Stimulated activated CD4-positive, alpha-beta T cell treated with anti-CD3 and anti-CD28 coated beads, Interleukin-1b, Interleukin-23, amount 100 ng/mL, for 1 hour (primary cell): ENCODE results near the gene ZNF431.
"Not testable (repeated sequence)": the region's sequence is repeated elsewhere in the genome, so short reads cannot be mapped to it uniquely, and the experiment has no call there.

Experiments used
- DNase-seq, 2 donors: peaks; one replicate each; pipeline ENCODE4 v3.0.0-alpha.2; 2020; ENCODE audit warnings: low read depth in 2 of 2

The ZNF431 gene

GRCh38 chr19:21141787-21142464 is at the start of gene ZNF431:
Gene ZNF431 (plus strand): TSS chr19:21142040. CDS start chr19:21142184, 144 bp downstream.
- DNase-seq: peak; percentile 66

DNA sequence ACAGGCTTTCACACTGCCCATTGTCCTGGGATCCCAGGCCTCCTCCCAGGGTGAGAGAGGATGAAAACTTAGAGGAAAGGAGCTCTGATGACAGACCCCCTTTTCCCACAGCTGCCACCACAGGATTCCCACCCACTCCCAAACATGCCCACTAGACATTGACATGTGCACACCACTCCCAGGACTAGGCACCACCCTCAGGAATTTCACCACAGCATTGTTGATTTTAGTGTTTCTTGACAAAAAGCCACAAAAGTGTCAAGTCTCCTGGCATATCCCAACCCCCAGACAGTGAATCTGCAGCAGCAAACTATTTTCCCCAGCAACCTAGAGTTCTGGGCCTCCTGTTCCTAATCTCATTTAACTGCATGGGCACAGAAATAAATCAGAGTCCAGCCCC is 49.7 kb upstream of the ZNF431 start:
- DNase-seq: no peak

DNA sequence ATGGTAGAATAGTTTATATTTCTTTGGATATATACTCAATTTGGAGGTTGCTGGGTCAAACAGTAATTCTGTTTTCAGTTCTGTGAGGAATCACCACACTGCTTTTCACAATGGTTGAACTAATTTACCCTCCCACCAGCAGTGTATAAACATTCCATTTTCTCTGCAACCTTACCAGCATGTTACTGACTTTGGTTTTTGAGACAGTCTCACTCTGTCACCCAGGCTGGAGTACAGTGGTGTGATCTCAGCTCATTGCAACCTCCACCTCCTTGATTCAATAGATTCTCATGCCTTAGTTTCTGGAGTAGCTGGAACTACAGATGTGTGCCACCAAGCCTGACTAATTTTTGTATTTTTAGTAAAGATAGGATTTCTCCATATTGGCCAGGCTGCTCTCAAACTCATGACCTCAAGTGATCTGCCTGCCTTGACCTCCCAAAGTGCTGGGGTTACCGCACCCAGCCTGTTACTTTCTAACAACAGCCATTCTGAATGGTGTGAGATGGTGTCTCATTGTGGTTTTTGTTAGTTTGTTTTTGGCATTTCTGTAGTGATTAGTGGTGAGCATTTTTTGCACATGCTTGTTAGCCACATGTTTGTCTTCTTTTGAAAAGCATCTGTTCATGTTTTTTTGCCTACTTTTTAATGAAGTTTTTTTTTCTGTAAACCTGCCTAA is 47.4 kb upstream of the ZNF431 start:
- DNase-seq: no peak

DNA sequence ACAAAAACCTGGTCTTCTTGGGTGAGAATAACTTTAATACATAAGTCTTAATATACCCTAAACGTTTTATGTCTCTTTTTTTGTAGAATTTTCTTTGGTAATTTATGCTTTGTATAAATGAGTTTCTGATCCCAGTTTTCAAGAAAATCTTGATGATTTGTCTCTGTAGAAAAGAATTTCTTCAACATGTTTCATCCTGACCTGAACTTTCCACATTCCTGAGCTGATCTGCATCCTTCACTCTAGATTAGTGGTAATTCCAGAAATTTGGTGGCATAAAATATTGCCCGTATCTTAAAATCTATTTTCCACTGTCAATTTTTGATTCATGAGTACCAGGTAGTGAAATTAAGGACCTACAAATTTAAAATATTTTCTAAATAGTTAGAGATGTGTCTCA is 43.5 kb upstream of the ZNF431 start:
- no peak for DNase-seq

DNA sequence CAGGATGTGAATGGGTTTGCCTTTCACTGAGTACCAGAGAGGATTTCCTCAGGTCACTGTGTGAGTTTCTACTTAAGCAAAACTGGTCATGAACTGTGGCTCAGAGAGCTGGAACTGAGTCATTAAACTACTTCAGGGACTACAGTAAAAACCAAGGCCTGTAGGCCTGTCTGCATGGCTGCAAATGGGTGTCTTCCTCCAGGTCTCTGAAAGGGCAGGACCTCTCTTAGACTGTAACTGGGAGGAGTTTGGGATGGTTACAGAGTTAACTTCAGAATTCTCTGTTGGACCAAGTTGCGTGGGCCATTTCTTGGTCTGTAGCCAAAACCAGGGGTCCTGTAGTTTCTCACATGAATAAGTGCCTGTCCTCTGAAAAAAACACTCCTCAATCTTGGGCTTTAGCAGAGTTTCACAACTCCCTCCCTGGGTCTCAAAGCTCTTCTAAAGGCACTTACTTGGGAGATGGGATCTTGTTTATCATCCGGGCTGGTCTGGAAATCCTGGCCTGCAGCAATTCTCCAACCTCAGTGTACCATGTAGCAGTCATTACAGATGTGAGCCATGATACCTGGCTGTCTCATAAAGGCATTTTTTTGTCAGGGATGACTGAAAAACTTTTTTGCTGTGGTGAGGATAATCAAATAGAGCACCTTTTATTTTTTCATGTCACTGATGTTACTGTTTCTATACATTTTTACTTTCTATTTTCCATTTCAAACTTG is 40.2 kb upstream of the ZNF431 start:
- no peak for DNase-seq

DNA sequence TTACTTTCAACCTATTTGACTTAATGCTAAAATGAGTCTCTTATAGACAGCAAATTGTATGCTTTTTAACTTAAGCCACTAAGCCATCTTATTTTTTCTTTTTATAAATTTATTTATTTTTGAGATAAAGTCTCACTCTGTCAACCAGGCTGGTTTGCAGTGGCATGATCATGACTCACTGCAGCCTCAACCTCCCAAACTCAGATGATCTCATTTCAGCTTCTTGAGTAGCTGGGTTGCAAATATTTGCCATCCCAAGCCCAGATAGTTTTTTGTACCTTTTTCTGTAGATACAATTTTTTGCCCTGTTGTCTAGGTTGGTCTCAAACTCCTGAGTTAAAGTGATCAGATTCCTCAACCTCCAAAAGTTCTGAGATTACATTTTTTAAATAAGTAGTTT is 32.7 kb upstream of the ZNF431 start:
- no peak for DNase-seq

DNA sequence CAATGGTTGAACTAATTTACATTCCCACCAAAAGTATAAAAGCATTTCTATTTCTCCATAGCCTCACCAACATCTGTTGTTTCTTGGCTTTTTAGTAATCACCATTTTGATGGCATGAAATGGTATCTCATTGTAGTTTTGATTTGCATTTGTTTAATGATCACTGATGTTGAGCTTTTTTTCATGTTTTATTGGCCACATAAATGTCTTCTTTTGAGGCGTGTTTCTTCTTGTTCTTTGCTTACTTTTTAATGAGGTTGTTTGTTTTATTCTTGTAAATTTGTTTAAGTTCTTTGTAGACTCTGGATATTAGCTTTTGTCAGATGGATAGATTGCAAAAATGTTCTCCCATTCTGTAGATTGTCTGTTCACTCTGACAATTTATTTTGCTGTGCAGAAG is 31.7 kb upstream of the ZNF431 start:
- DNase-seq: no peak

DNA sequence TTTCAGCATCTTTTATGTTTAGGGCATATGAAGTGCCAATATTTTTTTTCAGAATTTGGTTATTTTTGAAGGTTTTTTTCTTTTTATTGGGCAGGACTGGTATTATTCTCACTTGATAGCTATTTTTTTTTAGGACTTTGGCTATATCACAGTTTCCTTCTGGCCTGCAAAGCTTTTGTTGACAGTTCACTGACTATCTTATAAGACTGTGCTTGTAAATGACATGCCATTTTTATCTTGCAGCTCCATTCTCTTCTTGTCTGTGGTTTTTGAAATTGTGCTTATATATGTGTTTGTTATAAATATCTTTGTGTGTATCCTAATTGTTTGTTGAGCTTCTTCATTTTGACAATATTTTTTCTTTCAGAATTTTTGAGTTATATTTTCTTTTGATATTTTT is 26.4 kb upstream of the ZNF431 start:
- no peak for DNase-seq

GRCh38 chr19:21117041-21117907 is 24.6 kb upstream of the ZNF431 start:
- no peak for DNase-seq

GRCh38 chr19:21126078-21126477 is 15.8 kb upstream of the ZNF431 start:
- DNase-seq: no peak

DNA sequence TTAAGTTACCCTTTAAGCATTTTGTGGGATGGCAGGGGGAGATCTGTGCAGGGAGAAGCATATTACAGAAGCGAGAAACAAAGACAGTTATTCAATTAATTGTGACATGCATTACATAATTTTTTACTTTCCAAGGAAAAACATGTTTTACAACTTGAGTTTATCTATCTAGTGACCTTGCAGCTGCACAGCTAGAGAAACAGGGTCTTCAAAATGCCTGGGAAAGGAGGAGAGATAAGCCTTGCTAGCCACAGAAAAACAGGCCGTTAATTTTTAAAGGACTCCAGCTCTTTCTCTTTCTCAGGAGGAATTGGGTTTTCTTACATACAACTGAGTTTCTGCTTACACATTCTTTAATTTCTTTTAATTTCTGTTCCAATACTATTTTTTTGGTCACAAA is 14.8 kb upstream of the ZNF431 start:
- DNase-seq: no peak

GRCh38 chr19:21127898-21128297 is 13.9 kb upstream of the ZNF431 start:
- DNase-seq: no peak

DNA sequence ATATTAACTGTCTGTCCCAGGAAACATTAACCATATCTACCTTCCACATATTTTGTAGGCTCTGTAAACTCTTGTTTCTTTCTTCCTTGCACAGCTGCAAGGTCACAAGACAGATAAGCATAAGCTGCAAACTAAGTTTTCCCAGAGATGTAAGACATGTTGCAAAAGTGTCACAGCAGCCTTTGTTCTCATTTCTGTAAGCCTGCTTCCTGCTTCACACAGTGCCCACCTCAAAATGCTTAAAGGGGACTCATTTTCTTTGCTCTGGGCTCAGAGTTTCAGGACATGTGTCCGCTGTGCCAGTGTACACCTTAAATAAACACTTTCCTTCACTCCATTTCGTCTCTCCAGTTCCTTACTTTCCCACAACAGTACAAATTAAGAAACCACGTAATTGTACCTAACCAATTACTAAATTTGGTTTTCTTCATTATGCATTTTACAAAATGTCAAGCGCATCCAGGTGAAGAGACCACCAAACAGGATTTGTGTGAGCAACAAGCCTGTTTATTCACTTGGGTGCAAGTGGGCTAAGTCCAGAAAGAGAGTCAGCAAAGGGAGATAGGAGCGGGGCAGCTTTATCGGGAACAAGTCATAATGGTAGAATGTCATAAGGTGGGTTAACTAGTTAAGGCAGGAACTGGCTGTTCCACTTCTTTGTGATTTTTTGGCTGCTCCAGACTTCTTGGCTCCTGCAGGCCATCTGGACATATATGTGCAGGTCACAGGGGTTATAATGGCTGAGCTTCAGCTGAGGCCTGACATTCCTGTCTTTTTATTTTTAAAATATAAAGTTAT is 12.7 kb upstream of the ZNF431 start:
- no peak for DNase-seq

DNA sequence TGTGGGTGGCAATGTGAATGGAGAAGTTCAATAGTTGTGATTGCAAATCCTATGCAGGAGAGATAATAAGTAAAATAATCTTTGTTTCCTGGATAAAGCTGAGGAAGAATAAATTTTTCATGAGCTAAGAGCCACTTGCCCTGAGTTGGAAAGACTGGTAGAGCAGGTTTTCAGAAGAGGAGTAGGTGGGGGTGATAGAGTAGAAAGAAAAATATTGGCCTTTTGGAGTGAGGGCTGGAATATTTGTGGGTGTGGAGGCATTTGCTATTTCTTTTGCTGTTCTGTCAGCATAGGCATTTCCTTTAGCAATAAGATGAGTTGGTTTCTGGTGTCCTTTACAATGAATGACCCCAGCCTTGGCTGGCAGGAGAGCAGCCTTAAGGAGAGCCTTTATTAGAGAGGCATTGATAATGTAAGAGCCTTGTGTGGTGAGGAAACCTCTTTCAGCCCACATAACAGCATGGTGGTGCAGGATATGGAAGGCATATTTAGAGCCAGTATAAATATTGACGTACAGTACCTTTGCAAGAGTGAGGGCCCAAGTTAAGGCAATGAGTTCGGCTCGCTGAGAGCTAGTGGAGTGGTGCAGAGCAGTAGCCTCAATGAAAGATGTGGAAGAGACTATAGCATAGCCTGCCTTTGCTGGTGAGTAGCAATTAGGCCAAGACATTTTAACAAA is 11.6 kb upstream of the ZNF431 start:
- DNase-seq: no peak

- no peak for DNase-seq
Observed at GRCh38 chr19:21133633-21134032, 8.2 kb upstream of the ZNF431 start.

DNA sequence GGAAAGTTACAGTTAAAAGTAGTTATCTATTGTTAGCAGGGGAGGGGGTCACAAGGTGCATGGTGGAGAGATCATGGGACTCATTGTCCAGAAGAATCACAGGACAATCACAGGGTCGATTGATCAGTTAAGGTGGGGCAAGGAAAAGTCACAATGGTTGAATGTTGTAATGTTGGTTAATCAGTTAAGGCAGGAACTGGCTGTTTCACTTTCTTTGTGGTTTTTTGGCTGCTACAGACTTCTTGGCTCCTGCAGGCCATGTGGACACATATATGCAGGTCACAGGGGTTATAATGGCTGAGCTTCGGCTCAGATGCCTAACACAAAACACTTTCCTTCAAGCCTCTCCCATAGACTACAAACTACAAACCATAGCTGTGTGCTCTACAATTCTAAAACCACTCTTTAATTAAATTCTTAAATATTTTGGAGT is 6.9 kb upstream of the ZNF431 start:
- DNase-seq: no peak

GRCh38 chr19:21135433-21135832 is 6.4 kb upstream of the ZNF431 start:
- DNase-seq: no peak

DNA sequence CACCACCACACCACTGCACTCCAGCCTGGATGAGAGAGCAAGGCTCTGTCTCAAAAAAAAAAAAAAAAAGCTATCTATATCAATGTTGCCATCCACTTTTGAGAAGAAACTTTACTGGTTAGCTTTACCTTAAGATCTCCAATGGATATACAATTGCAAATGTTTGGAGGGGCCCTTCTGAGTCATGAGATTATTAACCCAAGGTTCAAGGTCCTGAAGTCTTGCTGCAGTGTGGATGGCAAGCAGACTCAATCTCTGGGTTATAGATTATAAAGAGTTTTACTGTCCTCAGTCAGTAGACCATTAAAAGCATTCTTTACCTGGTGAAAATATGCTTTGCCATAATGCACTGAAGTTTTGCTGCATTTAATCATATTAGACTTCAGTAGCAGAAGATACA is 3.7 kb upstream of the ZNF431 start:
- DNase-seq: no peak

DNA sequence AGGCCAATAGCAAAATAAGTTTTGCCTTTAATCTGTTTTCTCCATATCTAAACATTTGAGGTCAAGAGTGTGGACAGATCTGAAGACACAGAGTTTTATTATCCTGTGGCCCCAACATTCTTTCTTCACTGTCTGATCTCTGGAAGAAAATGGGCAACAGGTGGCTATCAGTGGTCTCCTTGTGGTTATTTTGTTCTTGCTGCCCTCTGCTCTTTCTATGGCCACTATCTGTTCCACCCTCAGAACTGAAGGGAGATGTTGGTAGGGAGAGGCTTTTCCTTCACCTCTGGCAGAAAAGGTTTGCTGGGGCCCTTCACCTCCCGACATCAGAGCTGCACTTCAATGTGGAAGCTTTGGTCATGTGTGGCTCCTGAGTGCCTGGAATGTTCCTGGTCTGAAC is 834 bp upstream of the ZNF431 start:
- DNase-seq: not testable (repeated sequence)

DNA sequence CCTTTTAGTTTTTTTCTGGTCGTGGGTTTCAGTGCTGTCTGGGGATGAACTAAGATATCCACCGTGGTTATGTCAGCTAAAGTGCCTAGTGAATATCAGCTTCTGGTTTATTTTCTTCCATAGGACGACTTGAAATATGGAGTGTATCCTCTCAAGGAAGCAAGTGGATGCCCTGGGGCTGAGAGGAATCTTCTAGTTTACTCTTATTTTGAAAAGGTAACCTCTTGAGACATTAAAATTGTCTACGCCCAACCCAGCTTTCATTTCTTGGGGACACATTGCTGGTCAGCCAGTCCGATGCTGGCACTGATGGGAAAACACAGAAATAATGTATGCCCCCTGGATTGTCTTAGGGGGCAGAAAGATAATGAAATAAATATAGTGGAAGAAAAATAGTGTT is 1.6 kb downstream of the ZNF431 start:
- no peak for DNase-seq

GRCh38 chr19:21143854-21144253 is 2.0 kb downstream of the ZNF431 start:
- DNase-seq: no peak
